Transverse colon (tissue), 3 donors: ENCODE measurements around the gene CAPNS2.

Experiments
- POLR2A ChIP-seq: fragments of 450-650 bp; IDR thresholded peaks from one replicate; pipeline ENCODE4 v1.6.1; 2016; ENCODE audit warnings: antibody characterized with exemption, mild to moderate bottlenecking, moderate library complexity
- TF ChIP-seq, protein P1 (sequence below), 5 experiments: fragments of 200-600 bp in 3 of 5; fragments of 450-650 bp in 2 of 5; sonication (generic) in 3 of 5; IDR thresholded peaks; 1 replicate in 2 of 5; 2 replicates in 3 of 5; pipeline ENCODE4 v1.5.1; 2016 to 2017; ENCODE audit warnings: antibody characterized with exemption in 5 of 5, inconsistent platforms in 3 of 5, mild to moderate bottlenecking in 2 of 5, moderate library complexity in 1 of 5

DNA sequence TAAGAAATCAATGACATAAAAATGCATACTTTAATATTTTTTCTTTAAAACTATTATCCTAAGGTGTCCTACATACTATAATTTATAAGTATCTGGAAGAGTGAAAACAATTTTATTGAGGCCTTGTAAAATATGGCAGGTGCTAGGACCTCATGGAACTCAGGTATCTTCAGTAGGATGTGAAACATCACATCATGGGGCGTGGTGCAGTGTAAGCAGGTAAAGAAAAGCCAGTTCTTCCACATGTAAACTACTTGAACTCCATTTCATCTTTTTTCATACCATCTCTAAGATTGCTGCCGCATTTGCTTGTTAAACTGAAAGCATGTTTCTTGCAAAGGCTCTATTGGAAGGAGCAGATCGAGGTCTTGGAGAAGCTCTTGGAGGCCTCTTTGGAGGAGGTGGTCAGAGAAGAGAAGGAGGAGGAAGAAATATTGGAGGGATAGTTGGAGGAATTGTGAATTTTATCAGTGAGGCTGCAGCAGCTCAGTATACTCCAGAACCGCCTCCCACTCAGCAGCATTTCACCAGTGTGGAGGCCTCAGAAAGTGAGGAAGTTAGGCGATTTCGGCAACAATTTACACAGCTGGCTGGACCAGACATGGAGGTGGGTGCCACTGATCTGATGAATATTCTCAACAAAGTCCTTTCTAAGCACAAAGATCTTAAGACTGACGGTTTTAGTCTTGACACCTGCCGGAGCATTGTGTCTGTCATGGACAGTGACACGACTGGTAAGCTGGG is at the start of gene CAPNS2:
- TF ChIP-seq, protein P1, sequence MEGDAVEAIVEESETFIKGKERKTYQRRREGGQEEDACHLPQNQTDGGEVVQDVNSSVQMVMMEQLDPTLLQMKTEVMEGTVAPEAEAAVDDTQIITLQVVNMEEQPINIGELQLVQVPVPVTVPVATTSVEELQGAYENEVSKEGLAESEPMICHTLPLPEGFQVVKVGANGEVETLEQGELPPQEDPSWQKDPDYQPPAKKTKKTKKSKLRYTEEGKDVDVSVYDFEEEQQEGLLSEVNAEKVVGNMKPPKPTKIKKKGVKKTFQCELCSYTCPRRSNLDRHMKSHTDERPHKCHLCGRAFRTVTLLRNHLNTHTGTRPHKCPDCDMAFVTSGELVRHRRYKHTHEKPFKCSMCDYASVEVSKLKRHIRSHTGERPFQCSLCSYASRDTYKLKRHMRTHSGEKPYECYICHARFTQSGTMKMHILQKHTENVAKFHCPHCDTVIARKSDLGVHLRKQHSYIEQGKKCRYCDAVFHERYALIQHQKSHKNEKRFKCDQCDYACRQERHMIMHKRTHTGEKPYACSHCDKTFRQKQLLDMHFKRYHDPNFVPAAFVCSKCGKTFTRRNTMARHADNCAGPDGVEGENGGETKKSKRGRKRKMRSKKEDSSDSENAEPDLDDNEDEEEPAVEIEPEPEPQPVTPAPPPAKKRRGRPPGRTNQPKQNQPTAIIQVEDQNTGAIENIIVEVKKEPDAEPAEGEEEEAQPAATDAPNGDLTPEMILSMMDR (IDR thresholded peaks at IDR 0.05): no peak
- no peak for TF ChIP-seq POLR2A
